H9 (cell line): ENCODE results near the gene AGO3. TPM values are rescaled to one million over a fixed set of nuclear protein-coding genes. Genes with fewer than 3 reads are reported as not detected.
A peak's percentile ranks its signal among the peaks of the same experiment; 100 is the strongest.

Source experiments
- DNase-seq: peaks from one replicate; pipeline ENCODE4 v3.0.0-alpha.2; 2017
- H2AFZ ChIP-seq: one replicate; pipeline ENCODE4 v1.6.1; 2013; ENCODE audit warnings: mild to moderate bottlenecking, low read length, control low read depth, moderate library complexity
- H2AK5ac ChIP-seq: 2 replicates; pipeline ENCODE4 v1.6.1; 2013; ENCODE audit warnings: low read length, control low read depth, mixed read lengths; ENCODE audit not compliant: insufficient read length
- H2BK120ac ChIP-seq: one replicate; pipeline ENCODE4 v1.6.1; 2013; ENCODE audit warnings: low read depth, mild to moderate bottlenecking, low read length, control low read depth, inconsistent platforms; ENCODE audit not compliant: poor library complexity, severe bottlenecking
- H2BK12ac ChIP-seq: 2 replicates; pipeline ENCODE4 v1.6.1; 2013; ENCODE audit warnings: low read length, control low read depth, mixed read lengths, low read depth; ENCODE audit not compliant: insufficient read length
- H2BK15ac ChIP-seq: 2 replicates; pipeline ENCODE4 v1.6.1; 2013; ENCODE audit warnings: low read depth, low read length, control low read depth
- H2BK20ac ChIP-seq: one replicate; pipeline ENCODE4 v1.6.1; 2013; ENCODE audit warnings: low read depth, mild to moderate bottlenecking, low read length, control low read depth, inconsistent platforms; ENCODE audit not compliant: poor library complexity, severe bottlenecking
- H2BK5ac ChIP-seq: 2 replicates; pipeline ENCODE4 v1.6.1; 2013; ENCODE audit warnings: low read length, control low read depth, mixed read lengths; ENCODE audit not compliant: insufficient read length
- H3K14ac ChIP-seq: 2 replicates; pipeline ENCODE4 v1.6.1; 2013; ENCODE audit warnings: low read length, control low read depth; ENCODE audit not compliant: insufficient read depth
- H3K18ac ChIP-seq: 2 replicates; pipeline ENCODE4 v1.6.1; 2013; ENCODE audit warnings: low read depth, mild to moderate bottlenecking, mixed read lengths, low read length, control low read depth; ENCODE audit not compliant: insufficient read length
- H3K23ac ChIP-seq: 2 replicates; pipeline ENCODE4 v1.6.1; 2013; ENCODE audit warnings: low read length, control low read depth, mixed read lengths, low read depth; ENCODE audit not compliant: insufficient read length
- H3K23me2 ChIP-seq: 2 replicates; pipeline ENCODE4 v1.6.1; 2013; ENCODE audit warnings: low read depth, mild to moderate bottlenecking, mixed read lengths, low read length, control low read depth; ENCODE audit not compliant: insufficient read length, poor library complexity, severe bottlenecking
- H3K27ac ChIP-seq: 2 replicates; pipeline ENCODE4 v1.5.1; 2013; ENCODE audit warnings: low read length, control low read depth, mixed read lengths, low read depth; ENCODE audit not compliant: insufficient read length
- H3K27me3 ChIP-seq: 2 replicates; pipeline ENCODE4 v1.6.1; 2013; ENCODE audit warnings: low read length, control low read depth, inconsistent platforms; ENCODE audit not compliant: insufficient read depth
- H3K4ac ChIP-seq: 2 replicates; pipeline ENCODE4 v1.6.1; 2013; ENCODE audit warnings: low read depth, mild to moderate bottlenecking, control low read depth, inconsistent platforms, low read length, moderate library complexity
- H3K4me1 ChIP-seq: 2 replicates; pipeline ENCODE4 v1.6.1; 2013; ENCODE audit warnings: low read length, control low read depth, inconsistent platforms; ENCODE audit not compliant: insufficient read depth
- H3K4me2 ChIP-seq: 2 replicates; pipeline ENCODE4 v1.6.1; 2013; ENCODE audit warnings: low read length, control low read depth, mixed read lengths; ENCODE audit not compliant: insufficient read length, insufficient read depth
- H3K56ac ChIP-seq: 2 replicates; pipeline ENCODE4 v1.6.1; 2013; ENCODE audit warnings: low read depth, mild to moderate bottlenecking, mixed read lengths, low read length, control low read depth; ENCODE audit not compliant: insufficient read length
- H3K79me1 ChIP-seq: 2 replicates; pipeline ENCODE4 v1.6.1; 2013; ENCODE audit warnings: low read depth, mild to moderate bottlenecking, moderate library complexity, low read length, control low read depth, inconsistent platforms; ENCODE audit not compliant: insufficient read depth, poor library complexity, severe bottlenecking
- H3K79me2 ChIP-seq: 2 replicates; pipeline ENCODE4 v1.6.1; 2013; ENCODE audit warnings: low read length, control low read depth, inconsistent platforms; ENCODE audit not compliant: insufficient read depth
- H3K9ac ChIP-seq: 2 replicates; pipeline ENCODE4 v1.6.1; 2013; ENCODE audit warnings: low read length, control low read depth, mixed read lengths; ENCODE audit not compliant: insufficient read length; ENCODE audit errors: extremely low read depth
- H3K9me3 ChIP-seq: one replicate; pipeline ENCODE4 v1.6.1; 2013; ENCODE audit warnings: low read depth, low read length, inconsistent platforms; ENCODE audit not compliant: control insufficient read depth
- H3T11ph ChIP-seq: one replicate; pipeline ENCODE4 v1.6.1; 2013; ENCODE audit warnings: mild to moderate bottlenecking, low read length, control low read depth, inconsistent platforms
- H4K20me1 ChIP-seq: one replicate; pipeline ENCODE4 v1.6.1; 2013; ENCODE audit not compliant: control insufficient read depth, insufficient read length, insufficient read depth
- H4K5ac ChIP-seq: 2 replicates; pipeline ENCODE4 v1.6.1; 2013; ENCODE audit warnings: low read depth, mild to moderate bottlenecking, mixed read lengths, low read length, control low read depth; ENCODE audit not compliant: insufficient read length
- H4K8ac ChIP-seq: replicated peaks from 2 replicates; pipeline ENCODE4 v1.6.1; 2013; ENCODE audit warnings: low read length, control low read depth, mixed read lengths, low read depth; ENCODE audit not compliant: insufficient read length
- H4K91ac ChIP-seq: 2 replicates; pipeline ENCODE4 v1.6.1; 2013; ENCODE audit warnings: low read depth, mild to moderate bottlenecking, moderate library complexity, mixed read lengths, low read length, control low read depth; ENCODE audit not compliant: insufficient read length
- H3K27ac Mint-ChIP-seq, 3 experiments: 2 replicates in 2 of 3; 3 replicates in 1 of 3; pipeline ENCODE4 v1.8.0; 2020 to 2021; ENCODE audit warnings: mixed read lengths in 3 of 3, mild to moderate bottlenecking in 1 of 3, moderate library complexity in 1 of 3
- H3K27me3 Mint-ChIP-seq: 2 replicates; pipeline ENCODE4 v1.8.0; 2021; ENCODE audit warnings: low read depth, mild to moderate bottlenecking, moderate library complexity, mixed read lengths
- H3K36me3 Mint-ChIP-seq, 3 experiments: 2 replicates in 2 of 3; 3 replicates in 1 of 3; pipeline ENCODE4 v1.8.0; 2020 to 2021; ENCODE audit warnings: low read depth in 3 of 3, mixed read lengths in 3 of 3; ENCODE audit not compliant: insufficient read depth in 1 of 3
- H3K4me1 Mint-ChIP-seq, 2 experiments: 2 replicates each; pipeline ENCODE4 v1.8.0; 2020; ENCODE audit warnings: mixed read lengths in 2 of 2
- H3K4me3 Mint-ChIP-seq, 2 experiments: 2 replicates in 1 of 2; 3 replicates in 1 of 2; pipeline ENCODE4 v1.8.0; 2020 to 2021; ENCODE audit warnings: mild to moderate bottlenecking in 2 of 2, mixed read lengths in 2 of 2, moderate library complexity in 1 of 2
- H3K9me3 Mint-ChIP-seq, 2 experiments: 2 replicates in 1 of 2; 3 replicates in 1 of 2; pipeline ENCODE4 v1.8.0; 2020; ENCODE audit warnings: mild to moderate bottlenecking in 2 of 2, mixed read lengths in 2 of 2, moderate library complexity in 1 of 2
- CTCF ChIP-seq: fragments of 200-600 bp; sonication (generic); conservative IDR thresholded peaks from 3 replicates; pipeline ENCODE4 v1.8.0; 2021; ENCODE audit warnings: antibody characterized with exemption, mild to moderate bottlenecking
- WGBS: extraction: QIAGEN DNeasy Blood & Tissue Kit; methylation state at CpG from one replicate; pipeline ENCODE4 v1.1.7; 2013; ENCODE audit warnings: missing lambda C conversion rate, low lambda C conversion rate, mixed read lengths; ENCODE audit not compliant: insufficient read length; ENCODE audit errors: extremely low coverage; 5-methylcytosine and 5-hydroxymethylcytosine counted together
- total RNA-seq: library from RNA; stranded (reverse); gene quantifications from 2 replicates; pipeline ENCODE4 v1.2.1, GENCODE V29; 2021

AGO3 gene
- total RNA-seq, 1 experiment from 2014 or later = 27.0 TPM

GRCh38 chr1:36091698-36092097, 160.8 kb downstream of the AGO3 start:
- Histone ChIP-seq H3K23ac (no peak overlapping the region), H3K4me1 (no peaks in the 10 kb centered on the region), H2BK120ac (no peak overlapping the region), H3K18ac (no peak overlapping the region), H2BK20ac (no peak overlapping the region), H2BK15ac (no peak overlapping the region), H3K27me3 (no peaks in the 10 kb centered on the region), H4K8ac (no peak overlapping the region), H3K4ac (no peak overlapping the region), H3K79me1 (no peaks in the 10 kb centered on the region), H2AFZ (no peak overlapping the region), H3K9me3 (no peaks in the 10 kb centered on the region), H3K4me2 (no peak overlapping the region), H4K20me1 (no peaks in the 10 kb centered on the region), H3K9ac (no peak overlapping the region), H4K91ac (no peak overlapping the region), H3K14ac (no peak overlapping the region), H3T11ph (no peak overlapping the region), H4K5ac (no peak overlapping the region), H3K56ac (no peak overlapping the region), H3K23me2 (peaks cover 6% of the 10 kb centered on the region), H2BK12ac (no peak overlapping the region), H3K79me2 (peaks cover 2% of the 10 kb centered on the region; the same call in 1 of the 2 replicates), H3K27ac (no peak overlapping the region), H2AK5ac (no peak overlapping the region), H2BK5ac (no peak overlapping the region)
- Mint-ChIP-seq H3K4me1 (peaks cover 15 to 19% of the 10 kb centered on the region in 2 experiments), H3K36me3 (peaks cover 21 to 46% (median 40%) of the 10 kb centered on the region in 3 experiments; a peak in 6 of 7 replicates), H3K4me3 (peak overlapping the region in 1 of 2 experiments; percentile 44; a peak in 2 of 5 replicates), H3K27me3 (no peaks in the 10 kb centered on the region), H3K9me3 (no peaks in the 10 kb centered on the region; a peak in 1 of 5 replicates), H3K27ac (no peak overlapping the region)
- no peak for TF ChIP-seq CTCF
- no peak for DNase-seq
- WGBS = no CpG with 5 or more reads among the region's 13 CpGs
